GM21526 (cell line): ENCODE results near the gene GSTO1.

Experiments
- ATAC-seq: cut with Tn5 transposase; IDR thresholded peaks from one replicate; pipeline ENCODE4 v1.9.1; 2021; ENCODE audit warnings: moderate library complexity; ENCODE audit not compliant: unreplicated experiment, low FRiP score

The GSTO1 gene

GRCh38 chr10:104301907-104302690 lies 47.4 kb downstream of the GSTO1 start:
- no peak for ATAC-seq

DNA sequence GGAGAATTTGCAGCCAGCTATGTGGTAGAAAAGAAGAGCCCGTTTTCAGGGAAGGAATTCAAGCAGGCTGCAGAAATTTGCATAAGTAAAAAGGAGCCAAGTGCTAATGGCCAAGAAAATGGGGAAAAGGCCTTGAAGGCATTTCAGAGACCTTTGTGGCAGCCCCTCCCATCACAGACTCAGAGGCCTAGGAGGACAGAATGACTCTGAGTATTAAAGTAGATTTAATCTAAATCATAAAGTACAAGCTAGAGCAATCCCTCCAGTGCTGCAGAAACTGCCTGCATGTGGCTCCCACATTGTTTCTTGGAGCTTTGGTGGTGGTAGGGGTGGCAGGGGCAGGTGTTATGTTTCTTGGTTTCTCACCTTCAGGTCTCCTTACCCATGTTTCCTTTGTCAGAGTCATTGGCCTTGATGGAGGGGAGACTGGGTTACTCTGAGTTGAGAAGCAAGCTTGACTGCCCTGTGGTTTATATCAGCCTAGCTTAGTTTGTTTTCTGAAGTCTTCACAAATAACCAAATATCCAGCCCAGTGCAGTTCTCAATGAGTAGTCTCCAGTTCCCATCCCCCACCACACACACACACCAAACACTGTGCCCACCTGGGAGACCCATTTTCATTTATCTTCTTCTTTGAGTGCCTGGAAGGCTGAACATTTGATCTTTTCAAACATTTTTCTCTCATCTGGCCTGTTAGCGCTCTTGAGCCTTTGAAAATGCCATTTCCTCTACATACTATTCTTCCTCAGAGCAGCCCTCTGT lies 49.1 kb downstream of the GSTO1 start:
- no peak for ATAC-seq

DNA sequence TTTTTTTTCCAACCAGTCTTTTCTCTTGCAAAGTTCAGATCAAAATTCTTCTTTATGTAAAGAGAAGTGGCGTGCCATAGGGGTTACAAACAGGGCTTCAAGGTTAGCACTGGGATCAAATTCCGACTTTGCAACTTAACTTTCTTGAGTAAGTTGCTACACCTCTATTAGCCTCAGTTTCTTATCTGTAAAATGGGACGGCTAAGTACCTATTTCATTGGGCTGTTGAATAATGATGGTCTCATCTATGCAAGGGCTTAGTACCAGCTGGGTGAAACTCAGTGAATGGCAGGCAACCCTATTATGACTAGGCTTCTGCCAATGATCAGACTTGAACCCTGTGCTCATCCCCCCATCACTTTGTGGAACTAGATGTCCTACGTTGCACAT lies 49.7 kb downstream of the GSTO1 start:
- ATAC-seq: no peak

- no peak for ATAC-seq
Observed at GRCh38 chr10:104304927-104305326, 50.2 kb downstream of the GSTO1 start.

DNA sequence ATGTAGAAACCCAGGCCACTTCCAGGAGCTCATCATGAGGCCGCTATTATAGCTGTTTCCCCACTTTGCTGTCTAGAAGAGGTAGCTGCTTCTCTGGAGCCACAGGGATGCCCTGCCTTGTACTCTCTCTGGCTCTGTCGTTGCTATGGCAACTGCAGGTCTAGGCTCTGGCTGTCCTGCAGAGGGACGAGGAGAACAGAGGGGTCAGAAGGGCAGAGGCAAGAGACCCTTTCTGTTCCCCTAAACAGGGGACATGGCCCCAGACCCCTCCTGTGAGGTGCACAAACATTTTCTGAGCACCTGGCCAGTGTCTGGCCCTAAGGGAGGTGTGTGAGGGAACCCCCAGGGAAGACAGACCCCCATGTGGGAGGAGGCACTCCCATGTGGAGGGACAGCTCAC lies 52.2 kb downstream of the GSTO1 start:
- no peak for ATAC-seq

GRCh38 chr10:104307576-104308438 lies 53.1 kb downstream of the GSTO1 start:
- no peak for ATAC-seq

DNA sequence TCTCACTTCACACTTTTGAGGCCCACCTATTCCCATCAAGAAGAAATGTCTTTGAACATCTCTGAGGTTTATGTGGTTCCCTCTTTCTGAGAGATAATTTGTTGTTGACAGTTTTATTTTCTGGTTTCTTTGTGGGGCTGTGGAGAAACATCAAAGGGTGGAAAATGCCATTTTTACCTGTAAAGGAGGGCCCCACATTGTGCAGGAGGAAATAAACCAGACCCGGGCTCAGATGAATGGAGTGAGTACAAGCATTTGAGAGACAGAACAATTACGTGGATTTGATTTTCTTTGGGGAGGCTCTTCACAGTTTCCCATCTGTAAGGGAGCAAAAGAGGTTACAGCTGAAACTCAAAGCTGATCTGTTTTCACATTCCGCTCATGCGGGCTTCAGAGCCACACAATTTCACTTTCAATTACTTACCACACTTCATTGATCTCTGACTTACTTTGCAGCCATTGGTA lies 53.8 kb downstream of the GSTO1 start:
- peak; percentile 71 for ATAC-seq

GRCh38 chr10:104309980-104310978 lies 55.6 kb downstream of the GSTO1 start:
- no peak for ATAC-seq

DNA sequence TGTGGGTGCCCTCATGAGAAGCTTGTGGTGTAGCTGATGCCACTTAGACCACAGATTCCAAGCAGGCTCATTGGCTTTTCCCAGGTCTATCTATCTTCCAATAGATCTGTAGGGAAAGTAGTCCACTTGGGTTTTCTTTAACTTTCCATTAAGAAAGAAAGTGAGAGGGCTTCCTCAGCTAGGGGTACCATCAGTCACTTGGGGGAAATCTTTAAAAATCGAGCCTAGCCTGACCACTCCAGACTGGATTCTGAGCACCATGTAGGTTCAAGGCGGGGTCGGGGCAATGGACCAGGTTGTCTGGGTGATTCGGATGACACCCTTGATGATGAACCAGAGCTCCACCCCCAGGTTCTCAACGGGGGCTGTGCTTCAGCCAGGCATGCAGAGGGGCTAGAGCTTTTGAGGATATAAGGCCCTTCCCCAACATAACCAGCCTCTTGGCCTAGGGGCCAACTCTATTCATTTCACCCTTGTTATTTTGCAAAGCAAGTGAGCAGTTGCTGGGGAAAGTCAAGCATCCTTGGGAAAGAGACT lies 56.6 kb downstream of the GSTO1 start:
- no peak for ATAC-seq

DNA sequence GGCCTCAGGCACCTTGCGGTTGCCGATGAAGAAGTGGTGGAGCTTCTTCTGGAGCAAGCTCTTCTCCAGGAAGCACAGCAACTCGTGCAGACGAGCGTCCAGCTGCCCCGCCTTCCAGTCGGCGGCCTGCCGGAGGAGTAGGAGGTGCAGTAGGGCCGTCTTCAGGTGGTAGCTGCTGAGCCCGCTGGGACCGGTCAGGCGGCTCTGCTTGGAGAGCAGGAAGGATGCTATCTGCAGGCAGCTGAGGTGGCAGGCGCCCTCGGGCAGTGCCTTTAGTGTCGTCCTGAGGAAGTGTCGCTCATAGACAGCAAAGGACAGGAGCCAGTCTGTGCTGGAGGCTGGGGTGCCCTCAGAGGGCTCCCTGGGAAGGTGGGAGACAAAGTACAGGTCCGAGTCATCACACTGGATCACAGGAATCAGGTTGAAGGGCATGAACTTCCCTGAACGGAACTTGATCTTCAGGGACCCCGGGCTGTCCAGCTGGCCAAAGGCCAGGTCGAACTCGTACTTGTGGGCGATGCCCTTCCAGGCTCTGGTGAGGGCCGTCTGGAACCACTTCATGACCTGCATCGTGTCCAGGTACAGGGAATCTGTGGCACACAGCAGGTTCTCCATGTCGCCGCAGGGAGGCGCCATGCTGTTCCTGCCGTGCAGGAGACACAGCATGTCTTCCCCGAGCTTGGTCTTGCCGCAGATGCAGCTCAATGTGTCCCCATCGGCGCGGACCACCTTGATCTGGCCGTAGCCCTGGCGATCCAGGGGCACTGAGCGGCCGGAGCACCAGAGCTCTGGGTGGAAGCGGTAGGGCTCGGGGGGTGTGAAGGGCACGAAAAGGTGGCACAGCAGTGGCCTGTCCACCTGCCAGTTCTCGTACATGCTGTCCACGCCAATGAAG lies 60.1 kb downstream of the GSTO1 start:
- no peak for ATAC-seq

DNA sequence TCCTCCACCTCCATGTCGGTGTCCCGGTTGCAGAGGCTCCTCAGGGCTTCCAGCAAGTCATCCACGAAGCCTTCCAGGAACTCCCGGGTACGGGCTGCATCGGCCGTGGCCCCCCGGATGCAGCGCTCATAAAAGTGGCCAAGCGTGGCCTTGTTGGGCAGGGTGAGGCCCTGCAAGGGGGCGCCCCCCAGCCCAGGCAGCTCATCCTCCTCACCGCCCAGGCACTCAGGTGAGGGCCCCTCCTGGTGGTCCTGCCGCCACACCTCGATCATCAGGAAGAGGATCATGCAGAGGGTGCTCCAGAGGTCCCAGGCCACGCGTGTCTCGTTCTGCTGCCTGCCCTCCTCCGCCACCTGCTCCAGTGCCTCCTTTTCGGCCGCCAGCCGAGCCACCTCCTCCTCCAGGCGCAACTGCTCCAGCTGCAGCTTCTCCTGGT lies 60.8 kb downstream of the GSTO1 start:
- ATAC-seq: no peak

DNA sequence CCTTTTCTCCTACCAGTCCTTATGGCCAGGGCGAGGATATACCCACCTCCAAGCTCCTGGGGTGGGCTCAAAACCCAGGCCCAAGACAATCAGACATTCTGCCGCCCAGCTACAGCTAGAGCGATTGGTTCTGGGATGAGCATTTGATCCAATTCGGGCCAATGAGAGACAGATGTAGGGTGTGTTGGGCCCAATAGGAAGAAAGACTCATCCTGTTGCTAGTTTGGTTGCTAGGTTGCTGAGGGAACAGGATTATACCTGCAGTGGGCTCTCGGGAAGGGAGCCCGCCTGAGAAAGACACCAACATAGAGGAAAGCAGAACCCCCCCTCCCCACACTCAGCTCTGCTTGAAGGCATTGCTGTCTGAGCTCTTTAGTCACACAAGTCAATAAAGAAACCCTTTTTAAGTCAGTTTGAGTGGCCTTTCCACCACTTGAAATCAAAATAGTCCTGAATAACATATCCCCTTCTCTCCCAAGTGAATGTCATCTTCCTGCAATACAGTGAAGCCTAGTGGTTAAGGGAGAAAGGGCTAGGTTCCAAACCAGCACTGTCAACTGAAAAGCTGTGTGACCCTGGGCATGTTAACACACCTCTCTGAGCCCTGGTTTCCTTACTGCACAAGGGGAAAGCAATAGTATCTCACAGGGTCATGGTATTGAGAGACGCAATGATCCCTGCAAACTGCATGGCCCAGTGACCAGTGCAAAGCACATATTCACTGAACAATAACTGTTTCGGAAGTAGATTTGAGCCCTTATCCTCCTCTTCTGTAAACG lies 61.8 kb downstream of the GSTO1 start:
- ATAC-seq: no peak
